Heart right ventricle (tissue), 16 donors: ENCODE data around the gene ZCCHC2. TPM values are rescaled to one million over a fixed set of nuclear protein-coding genes. Genes with fewer than 3 reads are reported as not detected.

ENCODE experiments used
- ATAC-seq, 8 donors: fragments of 200-7000 bp; cut with Tn5 transposase; one replicate each; pipeline ENCODE4 v1.9.1; 2020; ENCODE audit warnings: mild to moderate bottlenecking in 8 of 8, moderate library complexity in 8 of 8, moderate number of reproducible peaks in 1 of 8
- DNase-seq, 2 donors: peaks; one replicate each; pipeline ENCODE4 v3.0.0-alpha.2; 2020
- H3K27ac ChIP-seq, 10 donors: fragments of 200-600 bp; sonication (generic) in 2 of 10; one replicate each; pipeline versions ENCODE4 v1.5.0 to v1.8.0; 2020 to 2022; ENCODE audit warnings: mild to moderate bottlenecking in 3 of 10
- H3K27me3 ChIP-seq, 7 donors: fragments of 200-600 bp; one replicate each; pipeline ENCODE4 v1.8.0; 2021 to 2022; ENCODE audit warnings: mild to moderate bottlenecking in 2 of 7
- H3K36me3 ChIP-seq, 9 donors: fragments of 200-600 bp; sonication (generic) in 1 of 9; one replicate each; pipeline versions ENCODE4 v1.5.0 to v1.8.0; 2020 to 2022; ENCODE audit warnings: mild to moderate bottlenecking in 2 of 9
- H3K4me1 ChIP-seq, 9 donors: fragments of 200-600 bp; sonication (generic) in 1 of 9; one replicate each; pipeline versions ENCODE4 v1.5.0 to v1.8.0; 2020 to 2022; ENCODE audit warnings: mild to moderate bottlenecking in 4 of 9
- H3K4me3 ChIP-seq, 10 donors: fragments of 200-600 bp; sonication (generic) in 2 of 10; one replicate each; pipeline versions ENCODE4 v1.5.0 to v1.8.0; 2020 to 2022; ENCODE audit warnings: mild to moderate bottlenecking in 7 of 10, moderate library complexity in 2 of 10
- H3K9me3 ChIP-seq, 11 donors: fragments of 200-600 bp in 10 of 11; sonication (generic) in 2 of 11; one replicate each; pipeline versions ENCODE4 v1.5.0 to v1.8.0; 2013 to 2022; ENCODE audit warnings: mild to moderate bottlenecking in 2 of 11, control low read depth in 1 of 11, moderate library complexity in 1 of 11
- CTCF ChIP-seq, 9 donors: fragments of 200-600 bp; sonication (generic) in 2 of 9; IDR thresholded peaks; one replicate each; pipeline versions ENCODE4 v1.5.0 to v1.8.0; 2021 to 2022; ENCODE audit warnings: antibody characterized with exemption in 9 of 9, mild to moderate bottlenecking in 5 of 9, moderate library complexity in 1 of 9
- WGBS, 2 donors: extraction: QIAGEN DNeasy Blood & Tissue Kit; methylation state at CpG; one replicate each; pipeline ENCODE4 v1.1.7; 2013; ENCODE audit warnings: inconsistent platforms in 1 of 2; 5-methylcytosine and 5-hydroxymethylcytosine counted together
- intact Hi-C, 10 donors: fragments of 100-400 bp; cut with DNase I; formaldehyde crosslinking; loops; one replicate each; pipeline versions ENCODE4 v1.11.1 to v1.14.2; 2022
- polyA plus RNA-seq, 2 donors: library from polyadenylated mRNA; stranded (reverse); fragments of 200-250 nt; gene quantifications; one replicate each; pipeline ENCODE4 v1.2.3, GENCODE V29; 2013
- total RNA-seq, 10 donors: library from RNA; stranded (reverse); fragmentation: NEBNext Ultra II Directional in 3 of 10; extraction: Animal tissue kit (Norgen Biotek cat#: 25700) in 3 of 10; gene quantifications; one replicate each; pipeline versions ENCODE4 v1.2.1 to v1.2.4, GENCODE V29; 2021 to 2023
- donor health status: Arrhythmogenic right ventricular cardiomyopathy.
- donor health status: ischemic (EF 13 %, LVEDD 7.1; RV severe dilation, severe dysfunction).
- donor health status: healthy with polysubstance abuse.
- donor health status: DM: no; HTN: yes; CAD: no.
- donor health status: DM: no; HTN: no; CAD: no.
- donor health status: ischemic (EF 25% LVEDD 6.9; RV normal size, moderate dysfunction).
- donor health status: ischemic (EF 25% LVEDD 5.7; RV mildly dilated, moderate dysfunction).
- donor health status: healthy.
- donor health status: DM: yes; HTN: yes; CAD: no.
- donor health status: Ischemic cardiomyopathy.
- donor health status: ischemic (EF 35%, LVEDD 5.7; RV mildly dilated, moderate dysfunction).
- donor health status: nonischemic (EF 11% LVEDD 7.7; RV severe dilation, severe dysfunction).
- donor health status: DM: yes; HTN: yes; CAD: no.
- donor health status: PGD.
- donor health status: ischemic (EF 29% LVEDD 5.4; RV normal size, mild dysfunction).
- donor health status: nonischemic (EF 23%, LVEDD 6.1; RV moderate dilation, normal function).

The ZCCHC2 gene
- total and polyA plus RNA-seq, 12 donors: 7.0 to 45.3 (median 19.1) TPM

- Histone ChIP-seq H3K36me3 (peaks cover 0 to 84% (median 21%) of the 10 kb centered on the region in 9 donors), H3K9me3 (no peaks in the 10 kb centered on the region)
Observed at GRCh38 chr18:62576845-62577512, 54.2 kb downstream of the ZCCHC2 start.

GRCh38 chr18:62577765-62578164 lies 54.9 kb downstream of the ZCCHC2 start:
- Histone ChIP-seq H3K4me1 (peaks cover 0 to 5% (median 0%) of the 10 kb centered on the region in 9 donors), H3K4me3 (no peak overlapping the region), H3K36me3 (peaks cover 0 to 82% (median 19%) of the 10 kb centered on the region in 9 donors), H3K27me3 (no peaks in the 10 kb centered on the region), H3K27ac (peak overlapping the region in 1 of 10 donors; percentile 74), H3K9me3 (no peaks in the 10 kb centered on the region)
- ATAC-seq (no peak), DNase-seq (no peak)
- TF ChIP-seq CTCF (IDR thresholded peaks at IDR 0.05): no peak
- WGBS, 2 donors: 60 to 81% methylated on average over 2 of the region's 2 CpGs
- intact Hi-C loops: loop anchor here in 2 of 10 donors (5.0 to 10.0 kb wide), 2 partner anchors 150 to 393 kb away; partner anchors contain the start of genes PIGN (in 1 of the 2) and RELCH (in 1 of the 2)

More at GRCh38 chr18:62576845-62577512, 54.2 kb downstream of the ZCCHC2 start:
- ATAC-seq (peak in 2 of 8 donors; percentile 22 to 37), DNase-seq (no peak)
- Histone ChIP-seq H3K27me3 (no peaks in the 10 kb centered on the region), H3K27ac (peak overlapping the region in 1 of 10 donors; percentile 74), H3K4me1 (peaks cover 0 to 5% (median 0%) of the 10 kb centered on the region in 9 donors), H3K4me3 (peak overlapping the region in 1 of 10 donors; percentile 3)
- TF ChIP-seq CTCF (IDR thresholded peaks at IDR 0.05): no peak
- intact Hi-C loops: loop anchor here in 2 of 10 donors (5.0 to 10.0 kb wide), 2 partner anchors 150 to 392 kb away; partner anchors contain the start of genes PIGN (in 1 of the 2) and RELCH (in 1 of the 2)
- 86 to 89% methylated on average over 9 of the region's 9 CpGs for WGBS, 2 donors

GRCh38 chr18:62578980-62579511 lies 56.2 kb downstream of the ZCCHC2 start:
- H3K27me3 ChIP-seq: no peaks in the 10 kb centered on the region
- no peaks in the 10 kb centered on the region for H3K9me3 ChIP-seq
- no peak for ATAC-seq
- no peak overlapping the region for H3K27ac ChIP-seq
- DNase-seq: no peak
- no peak overlapping the region for H3K4me3 ChIP-seq
- intact Hi-C loops: loop anchor here in 2 of 10 donors (5.0 to 10.0 kb wide), 2 partner anchors 152 to 394 kb away; partner anchors contain the start of genes PIGN (in 1 of the 2) and RELCH (in 1 of the 2)
- H3K4me1 ChIP-seq: peaks cover 0 to 14% (median 4%) of the 10 kb centered on the region in 9 donors
- 76 to 78% methylated on average over 13 of the region's 13 CpGs for WGBS, 2 donors
- H3K36me3 ChIP-seq: peaks cover 0 to 69% (median 15%) of the 10 kb centered on the region in 9 donors
- no peak for TF ChIP-seq CTCF (IDR thresholded peaks at IDR 0.05)

GRCh38 chr18:62583376-62583775 lies 60.6 kb downstream of the ZCCHC2 start:
- intact Hi-C loops: loop anchor here in 9 of 10 donors (5.0 to 10.0 kb wide), 8 partner anchors 56 to 399 kb away; partner anchors contain the start of genes PIGN (in 4 of the 9), RELCH (in 4 of the 9), TNFRSF11A (in 3 of the 9) and PHLPP1 (in 2 of the 9)
- Histone ChIP-seq H3K4me1 (peaks cover 0 to 30% (median 16%) of the 10 kb centered on the region in 9 donors), H3K36me3 (peaks cover 0 to 43% (median 0%) of the 10 kb centered on the region in 9 donors), H3K9me3 (no peaks in the 10 kb centered on the region), H3K27ac (no peak overlapping the region), H3K27me3 (no peaks in the 10 kb centered on the region), H3K4me3 (no peak overlapping the region)
- 89 to 97% methylated on average over 2 of the region's 2 CpGs for WGBS, 2 donors
- no peak for TF ChIP-seq CTCF (IDR thresholded peaks at IDR 0.05)
- no peak for DNase-seq
- ATAC-seq: no peak
